Measurements from ENCODE around the gene SLC35F3.

DNA sequence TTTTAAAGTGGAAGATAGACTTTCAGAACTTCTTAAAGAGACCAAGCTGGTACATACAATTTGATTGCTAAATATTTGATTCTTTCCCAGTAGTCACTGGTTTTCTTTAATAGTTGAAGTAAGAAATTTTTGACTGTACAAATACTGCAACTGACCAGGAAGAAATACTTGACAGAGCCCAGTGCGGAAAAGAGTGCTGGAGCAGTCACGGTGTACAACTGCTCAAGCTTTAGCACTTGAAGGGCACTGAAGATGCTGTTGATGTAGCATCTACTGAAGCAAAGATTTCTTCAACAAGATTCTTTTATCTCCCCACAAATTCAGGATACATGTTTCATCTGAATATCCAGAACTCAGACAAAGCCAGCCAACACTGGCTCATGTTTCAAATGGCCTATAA lies 41.5 kb downstream of the SLC35F3 start:
- TF ChIP-seq SMC3 (conservative IDR thresholded peaks at IDR 0.05; ENCODE audit: insufficient read depth, low read depth, low read length) (no peak), KAT7 (CRISPR knock-in tag; IDR thresholded peaks at IDR 0.05; ENCODE audit: borderline replicate concordance) (no peak)

Data from K562 (cell line).